Measurements from ENCODE around the gene ETFA.

DNA sequence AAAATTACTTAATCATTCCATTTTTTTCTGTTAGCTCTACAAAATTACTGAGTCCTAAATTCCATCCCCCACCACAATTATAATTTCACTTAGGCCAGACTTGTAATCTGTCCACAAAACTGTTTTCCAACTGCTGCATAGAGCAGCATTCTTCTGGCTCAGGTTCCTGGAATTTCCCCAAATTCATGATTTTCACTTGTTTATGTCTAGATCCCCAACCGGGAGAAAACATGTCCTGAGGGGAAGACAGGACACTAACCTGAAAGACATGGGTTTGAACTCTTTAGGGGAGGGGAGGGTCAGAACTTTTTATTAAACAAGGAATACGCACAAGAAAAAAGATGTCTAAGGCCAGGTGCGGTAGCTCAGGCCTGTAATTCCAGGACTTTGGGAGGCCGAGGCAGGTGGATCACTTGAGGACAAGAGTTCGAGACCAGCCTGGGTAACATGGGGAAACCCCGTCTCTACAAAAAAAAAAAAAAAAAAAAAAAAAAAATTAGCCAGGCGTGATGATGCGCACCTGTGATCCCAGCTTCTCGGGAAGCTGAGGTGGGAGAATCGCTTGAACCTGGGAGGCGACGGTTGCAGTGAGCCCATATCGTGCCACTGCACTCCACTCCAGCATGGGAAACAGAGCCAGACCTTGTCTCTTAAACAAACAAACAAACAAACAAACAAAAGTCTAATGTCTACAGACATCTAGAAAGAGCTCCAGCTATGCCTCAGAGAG is 1.5 kb downstream of the ETFA start:
- TF ChIP-seq, protein P1, sequence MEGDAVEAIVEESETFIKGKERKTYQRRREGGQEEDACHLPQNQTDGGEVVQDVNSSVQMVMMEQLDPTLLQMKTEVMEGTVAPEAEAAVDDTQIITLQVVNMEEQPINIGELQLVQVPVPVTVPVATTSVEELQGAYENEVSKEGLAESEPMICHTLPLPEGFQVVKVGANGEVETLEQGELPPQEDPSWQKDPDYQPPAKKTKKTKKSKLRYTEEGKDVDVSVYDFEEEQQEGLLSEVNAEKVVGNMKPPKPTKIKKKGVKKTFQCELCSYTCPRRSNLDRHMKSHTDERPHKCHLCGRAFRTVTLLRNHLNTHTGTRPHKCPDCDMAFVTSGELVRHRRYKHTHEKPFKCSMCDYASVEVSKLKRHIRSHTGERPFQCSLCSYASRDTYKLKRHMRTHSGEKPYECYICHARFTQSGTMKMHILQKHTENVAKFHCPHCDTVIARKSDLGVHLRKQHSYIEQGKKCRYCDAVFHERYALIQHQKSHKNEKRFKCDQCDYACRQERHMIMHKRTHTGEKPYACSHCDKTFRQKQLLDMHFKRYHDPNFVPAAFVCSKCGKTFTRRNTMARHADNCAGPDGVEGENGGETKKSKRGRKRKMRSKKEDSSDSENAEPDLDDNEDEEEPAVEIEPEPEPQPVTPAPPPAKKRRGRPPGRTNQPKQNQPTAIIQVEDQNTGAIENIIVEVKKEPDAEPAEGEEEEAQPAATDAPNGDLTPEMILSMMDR (IDR thresholded peaks at IDR 0.05 in 8 of 11, conservative IDR thresholded peaks at IDR 0.05 in 3 of 11), result no peak
- no peak for TF ChIP-seq POLR2A (IDR thresholded peaks at IDR 0.05)
- TF ChIP-seq POLR2AphosphoS5 (IDR thresholded peaks at IDR 0.05), result no peak
